Activated CD8-positive, alpha-beta T cell treated with anti-CD3 and anti-CD28 coated beads for 36 hours (primary cell): ENCODE measurements around the gene HECTD4. TPM values are rescaled to one million over a fixed set of nuclear protein-coding genes. Genes with fewer than 3 reads are reported as not detected.

Source experiments
- ATAC-seq: fragments of 200-7000 bp; cut with Tn5 transposase; one replicate; pipeline ENCODE4 v1.10.0; 2021; ENCODE audit warnings: mild to moderate bottlenecking, moderate library complexity
- CTCF ChIA-PET: fragments of 350-600 bp; sonication (Branson Sonifier 250); formaldehyde crosslinking; loops from one replicate; lab custom pipeline; 2021; ENCODE audit warnings: antibody characterized with exemption; lab: Charles Lee
- POLR2A ChIA-PET: fragments of 350-600 bp; sonication (Branson Sonifier 250); formaldehyde crosslinking; loops from one replicate; lab custom pipeline; 2021; ENCODE audit warnings: antibody characterized with exemption; lab: Charles Lee
- DNase-seq: peaks from one replicate; pipeline ENCODE4 v3.0.0-alpha.2; 2020
- H3K27ac Mint-ChIP-seq: one replicate; pipeline ENCODE4 v1.8.0; 2021; ENCODE audit warnings: mild to moderate bottlenecking, mixed read lengths
- H3K27me3 Mint-ChIP-seq: one replicate; pipeline ENCODE4 v1.8.0; 2021; ENCODE audit warnings: mixed read lengths
- H3K36me3 Mint-ChIP-seq: one replicate; pipeline ENCODE4 v1.8.0; 2021; ENCODE audit warnings: low read depth, mixed read lengths
- H3K4me1 Mint-ChIP-seq: one replicate; pipeline ENCODE4 v1.8.0; 2021; ENCODE audit warnings: low read depth, mixed read lengths
- H3K4me3 Mint-ChIP-seq: one replicate; pipeline ENCODE4 v1.8.0; 2021; ENCODE audit warnings: mild to moderate bottlenecking, moderate library complexity, mixed read lengths
- H3K9me3 Mint-ChIP-seq: one replicate; pipeline ENCODE4 v1.8.0; 2021; ENCODE audit warnings: mixed read lengths
- intact Hi-C: fragments of 100-400 bp; cut with micrococcal nuclease; formaldehyde crosslinking; loops from one replicate; pipeline ENCODE4 v1.10.0; 2022
- total RNA-seq, 2 experiments: library from RNA; stranded (reverse); gene quantifications; one replicate each; pipeline ENCODE4 v1.2.3, GENCODE V29; 2021
- TF ChIP-seq, protein P1 (sequence below): fragments of 200-600 bp; IDR thresholded peaks from one replicate; pipeline ENCODE4 v1.8.0; 2022; ENCODE audit warnings: antibody characterized with exemption, mild to moderate bottlenecking

The HECTD4 gene
- total RNA-seq, 2 experiments from 2014 or later: 18.2 to 22.6 TPM

DNA sequence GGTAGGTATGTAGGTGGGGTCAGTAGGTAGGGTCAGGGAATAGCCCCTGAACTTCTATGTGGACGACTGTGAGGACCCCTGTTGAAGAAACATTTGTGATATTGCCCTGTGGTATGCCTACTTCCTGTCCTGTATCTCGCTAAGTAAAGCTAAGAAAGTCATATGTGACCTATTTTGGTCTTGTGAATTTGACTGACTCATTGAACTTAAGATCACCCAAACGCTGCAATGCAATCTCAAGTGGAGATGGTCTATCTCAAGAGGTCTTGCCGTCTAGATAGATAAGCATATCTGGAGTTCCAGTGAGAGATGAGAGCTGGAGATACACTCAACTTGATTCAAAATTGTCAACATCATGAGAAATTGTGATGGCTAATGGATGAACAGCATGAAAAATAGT is 183.1 kb downstream of the HECTD4 start:
- intact Hi-C loops: loop anchor here (2.0 kb wide), 1 partner anchor 188 kb away; no protein-coding TSS in a partner anchor
- H3K4me3 Mint-ChIP-seq: no peak overlapping the region

DNA sequence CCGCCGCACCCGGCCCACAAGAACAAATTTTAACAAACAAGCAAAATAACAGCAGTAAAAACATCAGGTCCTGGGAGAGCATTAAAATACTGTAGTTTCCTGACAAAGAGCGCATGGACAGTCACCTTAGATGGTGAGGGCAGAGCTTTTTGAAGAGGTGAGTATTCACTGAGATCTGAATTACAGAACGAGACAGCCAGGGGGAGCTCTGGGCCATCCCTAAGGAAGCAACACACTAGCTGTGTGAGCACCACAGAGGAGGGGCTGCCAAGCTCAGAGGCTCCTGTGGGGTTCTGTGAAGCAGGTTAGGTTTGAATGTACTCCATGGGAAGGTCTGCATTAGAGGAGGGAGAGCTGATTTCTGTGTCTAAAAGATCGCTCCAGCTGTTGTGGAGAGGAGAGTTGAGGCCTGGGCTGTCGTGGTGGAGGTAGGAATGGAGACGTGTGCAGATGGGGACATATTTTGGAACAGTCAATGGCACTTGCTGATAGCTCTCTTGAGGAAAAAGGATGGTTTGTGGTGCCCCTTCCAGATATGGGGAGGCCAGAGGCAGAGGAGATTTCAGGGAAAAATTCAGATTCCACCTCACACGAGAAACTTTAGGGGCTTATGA is 184.0 kb downstream of the HECTD4 start:
- intact Hi-C loops: loop anchor here (2.0 kb wide), 1 partner anchor 189 kb away; no protein-coding TSS in a partner anchor
- no peaks in the 10 kb centered on the region for H3K9me3 Mint-ChIP-seq
- H3K36me3 Mint-ChIP-seq: peaks cover 6% of the 10 kb centered on the region
- ATAC-seq (peak; percentile 99), DNase-seq (peak; percentile 79)
- TF ChIP-seq, protein P1, sequence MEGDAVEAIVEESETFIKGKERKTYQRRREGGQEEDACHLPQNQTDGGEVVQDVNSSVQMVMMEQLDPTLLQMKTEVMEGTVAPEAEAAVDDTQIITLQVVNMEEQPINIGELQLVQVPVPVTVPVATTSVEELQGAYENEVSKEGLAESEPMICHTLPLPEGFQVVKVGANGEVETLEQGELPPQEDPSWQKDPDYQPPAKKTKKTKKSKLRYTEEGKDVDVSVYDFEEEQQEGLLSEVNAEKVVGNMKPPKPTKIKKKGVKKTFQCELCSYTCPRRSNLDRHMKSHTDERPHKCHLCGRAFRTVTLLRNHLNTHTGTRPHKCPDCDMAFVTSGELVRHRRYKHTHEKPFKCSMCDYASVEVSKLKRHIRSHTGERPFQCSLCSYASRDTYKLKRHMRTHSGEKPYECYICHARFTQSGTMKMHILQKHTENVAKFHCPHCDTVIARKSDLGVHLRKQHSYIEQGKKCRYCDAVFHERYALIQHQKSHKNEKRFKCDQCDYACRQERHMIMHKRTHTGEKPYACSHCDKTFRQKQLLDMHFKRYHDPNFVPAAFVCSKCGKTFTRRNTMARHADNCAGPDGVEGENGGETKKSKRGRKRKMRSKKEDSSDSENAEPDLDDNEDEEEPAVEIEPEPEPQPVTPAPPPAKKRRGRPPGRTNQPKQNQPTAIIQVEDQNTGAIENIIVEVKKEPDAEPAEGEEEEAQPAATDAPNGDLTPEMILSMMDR: peak; percentile 69
- H3K27ac Mint-ChIP-seq: no peak overlapping the region
- H3K4me3 Mint-ChIP-seq: no peak overlapping the region
- no peaks in the 10 kb centered on the region for H3K27me3 Mint-ChIP-seq
- H3K4me1 Mint-ChIP-seq: no peaks in the 10 kb centered on the region
- ChIA-PET CTCF (interaction anchor here (0.6 to 5.7 kb wide), 26 partner anchors 10 to 444 kb away, joined by 3 to 74 read pairs (median 4); no protein-coding TSS in a partner anchor), POLR2A (no interaction called here)

More for the DNA sequence above, 183.1 kb downstream of the HECTD4 start:
- H3K4me1 Mint-ChIP-seq: no peaks in the 10 kb centered on the region
- TF ChIP-seq, protein P1: no peak
- H3K27me3 Mint-ChIP-seq: no peaks in the 10 kb centered on the region
- CTCF ChIA-PET: interaction anchor here (1.0 to 5.7 kb wide), 6 partner anchors 12 to 189 kb away, joined by 3 to 74 read pairs (median 8); no protein-coding TSS in a partner anchor
- H3K9me3 Mint-ChIP-seq: no peaks in the 10 kb centered on the region
- H3K27ac Mint-ChIP-seq: no peak overlapping the region
- ATAC-seq: no peak
- no peak for DNase-seq
- POLR2A ChIA-PET: interaction anchor here (0.6 kb wide), 1 partner anchor 167 kb away, joined by 5 read pairs; no protein-coding TSS in a partner anchor
- H3K36me3 Mint-ChIP-seq: peaks cover 9% of the 10 kb centered on the region

DNA sequence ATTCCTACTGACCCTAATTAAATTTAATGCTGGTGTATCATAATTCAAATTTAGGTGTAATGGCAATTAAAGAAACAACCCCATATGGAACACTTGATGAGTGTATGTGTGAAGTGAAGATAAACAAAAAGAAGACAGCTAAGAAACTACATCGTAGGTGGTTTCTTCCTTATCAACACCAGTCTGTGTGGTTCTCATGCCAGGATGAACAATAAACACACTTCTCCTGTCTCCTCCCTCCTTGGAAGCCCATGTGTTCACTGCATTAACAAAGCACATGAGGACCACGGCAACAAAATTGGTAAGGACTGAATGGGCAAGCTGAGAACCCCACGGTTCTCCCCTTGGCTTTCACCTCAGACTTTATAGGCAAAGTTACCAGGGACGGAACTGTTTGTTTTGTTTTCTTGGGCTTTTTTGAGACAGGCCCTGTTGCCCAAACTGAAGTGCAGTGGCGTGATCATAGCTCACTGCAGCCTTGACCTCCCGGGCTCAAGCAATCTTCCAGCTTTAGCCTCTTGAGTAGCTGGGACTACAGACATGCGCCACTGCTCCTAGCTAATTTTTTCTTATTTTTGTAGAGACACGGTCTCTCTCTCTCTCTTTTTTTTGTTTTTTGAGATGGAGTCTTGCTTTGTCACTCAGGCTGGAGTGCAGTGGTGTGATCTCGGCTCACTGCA is 185.9 kb downstream of the HECTD4 start:
- ATAC-seq: no peak
- H3K9me3 Mint-ChIP-seq: no peaks in the 10 kb centered on the region
- DNase-seq: no peak
- no peaks in the 10 kb centered on the region for H3K4me1 Mint-ChIP-seq
- H3K27ac Mint-ChIP-seq: peak overlapping the region; percentile 69
- H3K36me3 Mint-ChIP-seq: peaks cover 11% of the 10 kb centered on the region
- POLR2A ChIA-PET: no interaction called here
- TF ChIP-seq, protein P1: no peak
- H3K27me3 Mint-ChIP-seq: no peaks in the 10 kb centered on the region
- CTCF ChIA-PET: interaction anchor here (0.9 to 5.7 kb wide), 3 partner anchors 14 to 215 kb away, joined by 3 to 74 read pairs (median 3); no protein-coding TSS in a partner anchor
- intact Hi-C loops: no loop called here
- H3K4me3 Mint-ChIP-seq: no peak overlapping the region

DNA sequence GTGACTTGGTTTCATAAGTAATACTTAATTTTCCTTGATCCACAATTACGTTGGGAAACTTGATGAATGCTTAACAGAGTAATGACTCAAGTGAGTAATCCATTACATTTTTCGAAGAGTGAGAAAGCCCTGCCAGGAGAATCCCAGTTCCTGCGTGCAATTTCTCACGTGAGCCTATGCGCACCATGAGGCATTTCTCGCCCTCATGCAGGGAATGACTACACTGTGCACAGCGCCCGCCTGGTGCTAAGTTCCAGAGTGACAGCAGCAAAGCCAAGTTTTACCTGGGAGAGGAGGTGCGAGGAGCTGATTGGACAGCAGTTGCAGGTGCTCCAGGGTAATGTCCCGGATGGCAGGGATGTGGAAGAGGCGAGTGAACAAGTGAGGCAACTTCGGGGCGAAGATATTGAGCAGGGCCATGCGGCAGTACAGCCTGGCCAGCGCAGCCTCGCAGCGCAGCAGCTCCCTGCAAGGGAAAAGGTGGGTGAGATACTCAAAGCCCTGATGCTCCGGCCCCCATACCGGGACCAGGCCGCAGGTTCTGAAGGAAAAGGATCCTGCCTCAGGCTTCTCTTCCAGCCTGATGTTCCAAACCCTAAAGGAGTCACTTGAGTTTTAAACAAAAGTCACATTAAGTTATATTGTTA is 187.5 kb downstream of the HECTD4 start:
- H3K36me3 Mint-ChIP-seq: peaks cover 20% of the 10 kb centered on the region
- intact Hi-C loops: no loop called here
- TF ChIP-seq, protein P1: no peak
- DNase-seq: no peak
- no peak for ATAC-seq
- H3K4me1 Mint-ChIP-seq: no peaks in the 10 kb centered on the region
- CTCF ChIA-PET: no interaction called here
- no peaks in the 10 kb centered on the region for H3K9me3 Mint-ChIP-seq
- H3K4me3 Mint-ChIP-seq: no peak overlapping the region
- no peak overlapping the region for H3K27ac Mint-ChIP-seq
- POLR2A ChIA-PET: no interaction called here
- H3K27me3 Mint-ChIP-seq: no peaks in the 10 kb centered on the region
